HUES64 (cell line): Measurements from ENCODE around the gene ZSCAN29.

ENCODE experiments used
- H3K27ac ChIP-seq: 2 replicates; pipeline ENCODE4 v1.7.0; 2013; ENCODE audit warnings: low read depth, low read length, inconsistent platforms
- H3K27me3 ChIP-seq: 2 replicates; pipeline ENCODE4 v1.6.1; 2013; ENCODE audit warnings: mild to moderate bottlenecking, low read length; ENCODE audit not compliant: insufficient read depth
- H3K36me3 ChIP-seq: 2 replicates; pipeline ENCODE4 v1.6.1; 2013; ENCODE audit warnings: mild to moderate bottlenecking, low read length; ENCODE audit not compliant: insufficient read depth
- H3K4me1 ChIP-seq: 2 replicates; pipeline ENCODE4 v1.6.1; 2013; ENCODE audit warnings: mild to moderate bottlenecking, low read length, moderate library complexity; ENCODE audit not compliant: insufficient read depth
- H3K4me3 ChIP-seq: 2 replicates; pipeline ENCODE4 v1.5.1; 2013; ENCODE audit warnings: mild to moderate bottlenecking, low read length, moderate library complexity
- H3K9ac ChIP-seq: 2 replicates; pipeline ENCODE4 v1.6.1; 2013; ENCODE audit warnings: mild to moderate bottlenecking, low read depth, low read length
- H3K9me3 ChIP-seq: 2 replicates; pipeline ENCODE4 v1.6.1; 2013; ENCODE audit warnings: low read depth, low read length; ENCODE audit not compliant: insufficient read depth
- WGBS: fragments of 150-250, 120-280 bp; methylation state at CpG from one replicate; pipeline ENCODE4 v1.1.7; 2013; ENCODE audit warnings: missing lambda C conversion rate; 5-methylcytosine and 5-hydroxymethylcytosine counted together

Gene ZSCAN29

DNA sequence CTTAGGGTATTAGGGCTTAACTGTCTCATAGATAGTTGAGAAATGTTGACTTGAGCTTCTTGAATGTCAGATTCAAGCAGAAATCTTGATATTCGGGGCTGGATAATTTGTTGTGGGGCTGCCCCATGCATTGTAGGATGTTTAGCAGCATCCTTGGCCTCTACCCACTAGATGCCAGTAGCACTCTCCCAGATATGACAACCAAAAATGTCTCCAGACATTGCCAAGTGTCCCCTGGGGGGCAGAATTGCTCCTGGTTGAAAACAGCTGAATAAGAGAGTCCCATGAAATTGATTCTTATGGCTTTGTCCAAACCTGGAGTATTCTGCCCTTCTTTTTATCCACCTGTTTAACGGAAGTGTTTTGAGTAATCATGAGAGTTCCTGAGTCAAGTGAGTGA is 24.5 kb downstream of the ZSCAN29 start:
- 92% methylated on average over 2 of the region's 2 CpGs for WGBS
- H3K4me3 ChIP-seq, result no peak overlapping the region
- H3K4me1 ChIP-seq, result no peaks in the 10 kb centered on the region
- no peak overlapping the region for H3K27ac ChIP-seq
- peaks cover 69% of the 10 kb centered on the region for H3K36me3 ChIP-seq
- H3K9ac ChIP-seq, result no peak overlapping the region
- no peaks in the 10 kb centered on the region for H3K27me3 ChIP-seq
- H3K9me3 ChIP-seq, result no peaks in the 10 kb centered on the region

DNA sequence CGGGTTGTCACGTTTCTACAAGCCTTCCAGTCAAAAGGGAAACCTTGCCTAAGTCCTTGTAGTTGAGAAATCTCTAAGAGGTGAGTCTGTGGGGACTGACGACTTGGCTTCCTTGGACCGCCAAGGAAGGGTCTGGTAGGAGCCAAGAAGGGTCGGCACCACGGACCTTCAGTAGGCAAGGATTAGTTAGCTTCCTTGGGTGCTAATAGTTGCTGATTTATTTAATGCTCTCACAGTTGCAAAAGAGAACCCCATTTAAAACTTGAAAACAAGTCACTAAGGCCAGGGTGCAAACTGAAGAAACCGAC is 40.1 kb downstream of the ZSCAN29 start:
- H3K36me3 ChIP-seq, result peaks cover 33% of the 10 kb centered on the region
- H3K4me1 ChIP-seq, result peaks cover 9% of the 10 kb centered on the region; the same call in 1 of the 2 replicates
- 6% methylated on average over 7 of the region's 7 CpGs for WGBS
- no peaks in the 10 kb centered on the region for H3K9me3 ChIP-seq
- peak overlapping the region; percentile 89; the same call in 1 of the 2 replicates for H3K9ac ChIP-seq
- H3K4me3 ChIP-seq, result peak overlapping the region; percentile 76
- H3K27ac ChIP-seq, result peak overlapping the region; percentile 90
- no peaks in the 10 kb centered on the region for H3K27me3 ChIP-seq

DNA sequence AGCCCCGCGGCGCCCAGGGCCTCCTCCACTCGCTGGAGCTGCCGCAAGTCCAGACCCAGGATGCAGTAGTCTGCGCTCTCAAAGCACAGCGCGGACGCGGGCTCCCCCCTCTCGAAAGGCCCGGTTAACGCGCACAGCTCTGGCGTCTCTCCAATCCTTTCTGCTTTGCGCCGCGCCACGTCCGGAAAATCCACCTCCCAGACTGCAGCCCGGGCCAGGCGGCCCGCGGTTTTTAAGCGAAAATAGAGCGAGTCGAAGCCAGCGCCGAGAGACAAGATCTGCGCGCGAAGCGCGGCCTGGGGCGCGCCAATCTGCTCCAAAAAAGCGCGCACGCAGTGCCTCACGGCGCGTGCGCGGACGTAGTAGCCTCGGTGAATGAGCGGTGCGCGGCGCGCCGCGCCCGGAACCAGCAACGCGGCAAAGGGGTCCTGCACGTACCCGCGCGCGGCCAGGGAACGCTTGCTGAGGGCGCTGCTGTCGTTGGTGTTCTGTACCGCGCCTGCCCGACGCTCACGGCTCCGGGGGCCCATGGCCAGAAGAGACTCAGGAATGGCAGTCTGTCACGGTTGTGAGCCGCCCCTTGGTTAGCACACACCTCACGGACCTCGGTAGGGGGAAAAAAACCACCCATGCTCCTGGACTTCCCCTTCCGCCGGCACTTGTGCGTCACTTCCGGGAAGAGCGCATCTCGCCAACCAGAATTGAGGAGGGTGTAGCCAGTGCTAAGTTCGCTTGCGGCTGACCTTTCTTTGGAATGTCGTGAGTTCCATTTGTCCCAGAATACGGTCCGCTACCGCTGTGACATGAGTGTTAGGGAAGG is 40.7 kb downstream of the ZSCAN29 start, which contains the start of gene LCMT2:
Gene LCMT2, minus strand, starts transcription at position 614 of the 820 bp plus-strand sequence. Its CDS starts 84 bp downstream, at position 530.
- Histone ChIP-seq H3K4me1 (peaks cover 9% of the 10 kb centered on the region; the same call in 1 of the 2 replicates), H3K9ac (peak within 1 kb of the TSS; percentile 89), H3K27me3 (no peaks in the 10 kb centered on the region; the same call in 1 of the 2 replicates), H3K36me3 (peaks cover 27% of the 10 kb centered on the region), H3K4me3 (peak within 1 kb of the TSS; percentile 76), H3K27ac (peak within 1 kb of the TSS; percentile 90), H3K9me3 (no peaks in the 10 kb centered on the region)
- under 1% methylated on average over 86 of the region's 86 CpGs for WGBS

DNA sequence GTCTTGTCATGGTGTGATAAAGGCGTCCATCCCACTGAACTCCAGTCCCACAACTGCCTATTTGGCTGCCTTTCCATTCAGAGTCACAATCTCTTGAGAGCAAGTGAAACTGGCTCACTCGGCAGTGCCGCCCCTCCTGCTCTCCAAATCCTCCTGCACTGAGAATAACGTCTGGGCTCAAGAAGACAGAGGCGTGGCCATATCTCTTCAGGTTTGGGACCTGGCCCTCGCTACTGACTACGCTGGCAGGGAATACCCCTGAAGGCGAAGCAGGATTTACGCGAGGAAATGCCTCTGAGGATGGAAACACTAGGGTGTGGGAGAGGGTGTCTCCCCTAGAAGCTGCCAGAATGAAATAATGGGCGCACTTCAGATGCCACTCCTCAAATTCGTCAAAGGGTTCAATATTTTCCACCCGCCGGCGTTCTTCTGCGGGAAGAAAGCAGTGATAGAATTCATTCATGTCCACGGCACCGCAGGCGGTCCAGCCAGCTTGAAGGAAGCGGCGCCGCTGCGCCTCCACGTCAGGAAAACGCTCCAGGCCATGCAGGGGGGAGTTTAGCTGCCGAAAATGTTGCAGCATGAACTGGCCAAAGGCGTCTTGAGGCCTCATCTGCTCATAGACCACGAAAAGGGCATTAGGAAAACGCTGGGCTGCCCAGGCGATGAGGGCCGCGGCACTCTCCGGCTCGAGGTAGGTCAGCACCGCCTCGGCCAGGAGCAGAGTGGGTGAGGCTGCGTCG is 41.5 kb downstream of the ZSCAN29 start:
- Histone ChIP-seq H3K36me3 (peaks cover 21% of the 10 kb centered on the region), H3K4me1 (peaks cover 9% of the 10 kb centered on the region; the same call in 1 of the 2 replicates), H3K9me3 (no peaks in the 10 kb centered on the region), H3K4me3 (peak overlapping the region; percentile 76), H3K9ac (peak overlapping the region; percentile 89), H3K27me3 (no peaks in the 10 kb centered on the region; the same call in 1 of the 2 replicates), H3K27ac (peak overlapping the region; percentile 90)
- 17% methylated on average over 38 of the region's 38 CpGs for WGBS

DNA sequence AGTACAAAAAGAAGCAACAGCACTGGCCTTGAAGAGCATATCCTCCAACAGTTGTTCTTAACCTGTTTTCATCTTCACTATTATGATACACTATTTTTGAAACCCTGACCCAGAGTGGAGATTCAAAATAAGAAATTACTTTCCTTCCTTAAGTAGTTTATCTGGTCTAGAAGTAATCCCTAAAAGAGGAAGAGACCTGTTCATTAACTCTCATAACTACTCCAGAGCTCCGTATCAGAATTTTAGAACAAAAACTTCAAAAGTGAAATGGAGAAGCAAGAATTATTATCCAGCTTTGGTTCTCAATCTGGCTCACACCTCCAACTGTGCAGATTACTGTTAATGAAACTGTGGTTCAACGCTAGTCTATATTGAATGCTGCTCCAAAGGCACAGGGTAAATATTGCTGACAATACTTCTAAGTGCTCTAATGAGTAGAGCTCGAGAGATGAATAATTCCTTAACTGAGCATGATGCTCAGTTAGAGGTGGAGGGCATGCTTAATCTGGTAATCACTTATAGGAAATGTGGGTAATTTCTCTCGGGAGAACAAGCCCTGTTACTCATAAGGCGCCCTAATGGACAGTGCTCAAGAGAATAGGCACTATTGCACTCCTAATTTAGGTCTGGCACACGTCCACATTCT is 45.7 kb downstream of the ZSCAN29 start:
- H3K36me3 ChIP-seq, result peaks cover 13% of the 10 kb centered on the region; the same call in 1 of the 2 replicates
- no peak overlapping the region for H3K9ac ChIP-seq
- H3K9me3 ChIP-seq, result no peaks in the 10 kb centered on the region
- H3K27me3 ChIP-seq, result peaks cover 8% of the 10 kb centered on the region; the same call in 1 of the 2 replicates
- H3K27ac ChIP-seq, result no peak overlapping the region
- peaks cover 5% of the 10 kb centered on the region; the same call in 1 of the 2 replicates for H3K4me1 ChIP-seq
- no peak overlapping the region for H3K4me3 ChIP-seq
- 88% methylated on average over 6 of the region's 6 CpGs for WGBS

DNA sequence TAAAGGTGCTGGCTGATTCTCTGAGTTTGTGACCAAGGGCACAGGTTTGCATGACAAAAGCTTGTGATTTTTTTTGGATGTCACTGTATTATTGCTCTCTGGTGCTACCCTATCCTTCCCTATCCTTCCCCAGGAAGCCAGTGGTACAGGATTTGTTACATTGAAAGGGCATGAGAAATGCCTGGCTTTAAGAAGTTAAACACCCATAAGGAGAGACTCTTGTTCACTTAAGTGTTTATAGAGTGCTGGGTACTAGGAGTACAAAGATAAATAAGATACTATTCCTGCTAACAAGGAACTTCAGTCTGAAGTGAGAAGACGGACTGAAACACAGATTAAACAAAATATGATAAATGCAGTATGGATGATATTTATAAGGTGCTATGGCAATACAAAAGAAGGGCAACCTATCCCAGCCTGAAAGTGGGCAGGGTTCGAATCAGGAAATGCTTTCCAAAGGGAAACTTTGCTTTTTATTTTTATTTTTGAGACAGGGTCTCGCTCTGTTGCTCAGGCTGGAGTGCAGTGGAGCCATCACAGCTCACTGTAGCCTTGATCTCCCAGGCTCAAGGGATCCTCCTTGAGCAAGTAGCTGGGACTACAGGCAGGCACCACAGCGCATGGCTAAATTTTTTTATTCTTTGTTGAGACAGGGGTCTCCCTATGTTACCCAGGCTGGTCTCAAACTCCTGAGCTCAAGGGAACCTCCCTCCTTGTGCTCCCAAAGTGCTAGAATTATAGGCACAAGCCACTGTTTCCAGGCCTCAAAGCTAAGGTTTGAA is 51.7 kb downstream of the ZSCAN29 start:
- Histone ChIP-seq H3K27ac (no peak overlapping the region), H3K36me3 (no peaks in the 10 kb centered on the region), H3K9ac (no peak overlapping the region), H3K4me1 (no peaks in the 10 kb centered on the region), H3K27me3 (peaks cover 8% of the 10 kb centered on the region; the same call in 1 of the 2 replicates), H3K9me3 (no peaks in the 10 kb centered on the region), H3K4me3 (no peak overlapping the region)
- WGBS, result 82% methylated on average over 4 of the region's 4 CpGs

DNA sequence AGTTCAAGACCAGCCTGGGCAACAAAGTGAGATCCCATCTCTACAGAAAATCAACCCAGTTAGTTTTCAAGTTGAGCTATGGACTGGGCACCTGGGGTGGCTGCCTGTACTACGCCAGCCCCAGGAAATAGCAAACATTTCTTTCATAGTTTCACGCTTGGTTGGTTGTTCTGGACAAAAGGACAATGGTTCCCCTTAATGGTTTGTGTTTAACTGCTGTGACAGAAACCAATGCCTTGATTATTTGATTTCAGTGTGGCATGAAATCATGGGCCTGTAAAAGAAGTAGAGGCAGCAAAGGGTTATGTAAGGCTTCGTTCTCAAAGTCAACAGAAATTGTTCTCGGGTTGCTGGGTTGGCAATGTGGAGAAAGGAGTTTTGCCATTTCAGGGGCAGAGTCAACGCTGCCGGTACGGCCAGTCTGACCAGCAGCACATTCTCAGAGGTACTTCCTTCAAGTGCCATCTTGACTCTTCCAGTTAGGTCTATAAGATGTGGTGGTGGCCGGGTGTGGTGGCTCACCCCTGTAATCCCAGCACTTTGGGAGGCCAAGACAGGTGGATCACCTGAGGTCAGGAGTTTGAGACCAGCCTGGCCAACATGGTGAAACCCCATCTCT is 53.2 kb downstream of the ZSCAN29 start:
- H3K27me3 ChIP-seq, result peaks cover 8% of the 10 kb centered on the region
- no peak overlapping the region for H3K4me3 ChIP-seq
- WGBS, result 90% methylated on average over 8 of the region's 8 CpGs
- H3K27ac ChIP-seq, result no peak overlapping the region
- no peaks in the 10 kb centered on the region for H3K9me3 ChIP-seq
- no peak overlapping the region for H3K9ac ChIP-seq
- H3K4me1 ChIP-seq, result no peaks in the 10 kb centered on the region
- H3K36me3 ChIP-seq, result no peaks in the 10 kb centered on the region

DNA sequence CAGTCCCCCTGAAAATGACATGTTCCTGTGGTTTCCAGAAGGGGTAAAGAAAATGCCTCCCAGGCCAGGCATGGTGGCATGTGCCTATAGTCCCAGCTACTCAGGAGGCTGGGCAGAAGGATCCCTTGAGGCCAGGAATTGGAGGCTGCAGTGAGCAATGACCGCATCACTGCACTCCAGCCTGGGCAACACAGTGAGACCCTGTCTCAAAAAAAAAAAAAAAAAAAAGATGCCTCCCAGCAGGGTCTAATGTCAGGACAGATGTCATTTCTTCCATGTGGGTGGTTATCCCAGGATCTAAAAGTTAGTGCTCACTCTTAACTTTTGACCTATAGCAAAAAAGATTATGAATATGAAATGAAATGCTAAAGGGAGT is 53.9 kb downstream of the ZSCAN29 start:
- 95% methylated on average over 1 of the region's 1 CpG for WGBS
- no peak overlapping the region for H3K4me3 ChIP-seq
- H3K4me1 ChIP-seq, result no peaks in the 10 kb centered on the region
- no peak overlapping the region for H3K27ac ChIP-seq
- H3K36me3 ChIP-seq, result no peaks in the 10 kb centered on the region
- peaks cover 5% of the 10 kb centered on the region for H3K27me3 ChIP-seq
- no peaks in the 10 kb centered on the region for H3K9me3 ChIP-seq
- no peak overlapping the region for H3K9ac ChIP-seq

DNA sequence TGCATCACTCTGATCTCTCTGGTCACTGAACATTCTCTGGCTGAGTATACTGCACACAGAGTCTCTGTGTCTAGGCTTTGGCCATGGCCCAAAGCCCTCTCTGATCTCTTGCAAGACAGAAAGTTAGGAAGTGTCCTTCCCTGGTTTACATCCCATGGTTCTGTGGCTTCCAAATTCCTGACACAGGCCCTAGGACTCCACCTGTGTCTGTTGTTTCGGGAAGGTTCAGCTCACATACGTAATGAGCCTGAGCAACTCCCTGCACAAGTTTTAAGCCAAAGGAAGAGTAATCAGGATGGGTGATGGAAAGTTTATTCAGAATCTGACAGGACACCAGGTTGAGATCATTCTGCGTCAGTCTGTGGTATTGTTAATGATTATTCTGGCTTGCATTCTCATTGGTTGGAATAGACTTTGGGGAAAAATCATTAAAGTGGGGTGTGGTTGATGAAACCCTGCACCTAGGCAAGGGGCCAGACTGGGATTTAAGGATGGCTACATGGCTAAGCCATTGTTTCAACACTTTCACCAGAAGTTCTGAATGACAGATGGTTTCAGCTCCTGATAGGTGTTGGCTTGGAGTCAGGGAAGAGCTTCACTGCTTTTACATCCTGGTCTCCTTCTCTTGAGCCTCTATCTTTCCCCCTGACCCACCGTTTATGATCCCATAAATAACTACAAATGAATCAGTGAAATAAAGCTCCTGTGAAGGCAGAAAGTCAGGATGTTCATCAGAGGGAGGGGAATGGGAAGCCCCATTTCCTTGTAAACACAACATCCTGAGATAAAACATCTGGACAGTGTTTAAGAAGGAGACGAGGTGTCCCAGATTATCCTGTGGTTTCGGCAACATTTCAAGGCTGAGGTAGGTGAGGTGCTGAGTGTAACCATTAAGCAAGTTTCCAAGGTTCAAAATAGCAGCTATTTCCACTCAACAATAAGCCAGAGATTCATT is 54.5 kb downstream of the ZSCAN29 start:
- no peaks in the 10 kb centered on the region for H3K36me3 ChIP-seq
- H3K4me1 ChIP-seq, result no peaks in the 10 kb centered on the region
- WGBS, result 94% methylated on average over 5 of the region's 6 CpGs
- no peaks in the 10 kb centered on the region for H3K9me3 ChIP-seq
- no peak overlapping the region for H3K27ac ChIP-seq
- no peak overlapping the region for H3K9ac ChIP-seq
- H3K4me3 ChIP-seq, result no peak overlapping the region
- no peaks in the 10 kb centered on the region; the same call in 1 of the 2 replicates for H3K27me3 ChIP-seq
